HL-60/S4 treated with retinoic acid at 250 ng/mL for 4 days and 3 days (cell line): ENCODE measurements around the gene RBM24.

Source experiments
- in situ Hi-C: fragments of 300-500 bp; cut with MboI; formaldehyde crosslinking; loops from 2 replicates; pipeline ENCODE4 v1.7.0; 2022; ENCODE audit warnings: low sequenced_read_pairs

The RBM24 gene

DNA sequence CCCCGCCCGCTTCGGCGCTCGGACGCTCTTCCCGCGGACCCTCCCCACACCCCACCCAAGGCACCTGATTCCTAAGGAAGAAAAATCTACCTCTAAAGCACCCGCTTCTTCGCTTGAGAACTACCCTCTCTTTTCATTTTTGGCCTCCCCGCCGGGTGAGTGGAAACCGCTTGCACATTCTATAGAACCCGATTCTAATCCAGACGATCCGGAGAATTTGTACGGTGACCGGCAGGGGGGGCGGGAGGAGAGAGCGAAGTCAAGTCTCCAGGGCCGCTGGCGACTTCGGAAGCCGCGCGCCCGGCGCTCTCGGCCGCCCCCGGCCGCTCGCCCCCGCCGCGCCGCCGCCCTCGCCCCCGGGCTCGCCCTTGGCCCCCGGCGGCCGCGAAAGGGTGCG is at the start of gene RBM24:
Gene RBM24 (plus strand): TSS at position 262 of the 397 bp plus-strand sequence. CDS start 221 bp downstream, outside the sequence.
- in situ Hi-C loops = no loop called here

DNA sequence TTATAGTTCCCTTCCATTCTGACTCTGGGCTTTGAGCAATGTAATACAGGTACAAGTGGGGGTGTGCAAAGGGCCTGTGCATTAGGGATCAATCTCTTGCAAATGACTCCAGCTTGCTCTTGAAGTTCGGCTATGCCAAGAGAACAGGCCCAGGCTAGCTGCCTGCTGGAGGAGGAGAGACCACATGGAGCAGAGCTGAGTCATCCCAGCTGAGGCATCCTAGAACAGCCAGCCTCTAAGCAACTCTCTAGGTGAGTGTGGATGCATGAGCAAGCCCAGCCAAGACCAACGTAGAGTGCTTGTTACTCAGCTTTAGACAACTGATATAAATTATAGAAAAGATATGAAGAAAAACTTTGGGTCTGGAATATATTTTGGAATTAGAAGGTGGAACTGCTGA is 47.6 kb upstream of the RBM24 start:
- in situ Hi-C loops = no loop called here

DNA sequence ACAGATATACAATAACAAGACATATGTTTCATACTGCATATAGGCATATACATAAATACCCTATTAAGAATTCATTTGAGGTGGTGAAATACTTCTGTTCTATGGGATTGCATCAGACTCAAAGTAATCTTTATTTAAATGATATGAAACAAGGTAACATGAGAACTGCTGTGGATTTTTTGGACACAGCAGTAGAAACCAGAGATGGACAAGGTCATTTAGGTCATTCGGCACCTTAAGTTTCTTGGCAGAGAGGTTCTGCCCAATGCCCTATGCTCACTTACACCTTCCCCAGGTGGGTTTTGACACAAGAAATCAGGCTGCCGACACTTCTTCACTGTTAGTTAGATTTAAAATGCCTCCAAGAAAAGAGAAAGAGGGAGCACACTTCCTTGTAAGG is 43.9 kb upstream of the RBM24 start:
- in situ Hi-C loops = no loop called here

DNA sequence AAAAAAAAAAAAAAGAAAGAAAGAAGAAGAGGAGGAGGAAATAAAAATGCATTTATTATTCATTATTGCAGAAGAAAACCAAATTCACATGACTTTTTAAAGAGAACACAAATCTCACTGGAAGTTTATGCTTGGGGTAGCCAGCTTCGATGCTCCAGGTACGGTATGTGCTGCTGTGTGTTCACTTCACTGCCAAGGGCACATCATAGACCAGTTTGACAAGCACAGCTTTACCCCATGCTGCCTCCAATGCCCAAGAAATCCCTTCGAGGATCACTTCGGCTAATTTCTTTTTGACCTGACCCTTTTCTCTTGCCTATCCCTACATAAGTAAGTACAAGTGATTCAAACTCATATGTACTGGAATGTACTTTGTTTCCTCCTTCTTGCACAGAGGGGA is 41.9 kb upstream of the RBM24 start:
- in situ Hi-C loops = no loop called here

GRCh38 chr6:17240803-17241500 is 40.2 kb upstream of the RBM24 start:
- in situ Hi-C loops = no loop called here

GRCh38 chr6:17242087-17242486 is 39.1 kb upstream of the RBM24 start:
- in situ Hi-C loops = no loop called here

- in situ Hi-C loops = no loop called here
Observed at GRCh38 chr6:17250237-17250636, 30.9 kb upstream of the RBM24 start.

DNA sequence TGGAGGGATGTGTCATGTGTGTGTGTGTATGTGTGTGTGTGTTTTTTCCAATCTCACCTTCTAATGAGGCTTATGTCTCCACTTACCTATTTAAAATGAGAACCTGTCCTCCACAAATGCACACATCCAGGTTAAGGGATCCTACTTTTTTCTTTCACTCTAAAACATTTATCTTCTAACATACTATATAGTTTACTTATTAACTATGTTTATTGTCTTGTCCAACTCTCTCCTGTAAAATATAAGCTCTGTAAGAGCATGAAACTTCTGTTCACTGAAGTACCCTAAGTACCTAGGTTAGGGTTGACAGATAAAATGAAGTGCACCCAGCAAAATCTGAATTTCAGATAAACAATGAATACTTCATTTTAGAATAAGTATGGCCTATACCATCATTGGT is 29.2 kb upstream of the RBM24 start:
- in situ Hi-C loops = no loop called here

DNA sequence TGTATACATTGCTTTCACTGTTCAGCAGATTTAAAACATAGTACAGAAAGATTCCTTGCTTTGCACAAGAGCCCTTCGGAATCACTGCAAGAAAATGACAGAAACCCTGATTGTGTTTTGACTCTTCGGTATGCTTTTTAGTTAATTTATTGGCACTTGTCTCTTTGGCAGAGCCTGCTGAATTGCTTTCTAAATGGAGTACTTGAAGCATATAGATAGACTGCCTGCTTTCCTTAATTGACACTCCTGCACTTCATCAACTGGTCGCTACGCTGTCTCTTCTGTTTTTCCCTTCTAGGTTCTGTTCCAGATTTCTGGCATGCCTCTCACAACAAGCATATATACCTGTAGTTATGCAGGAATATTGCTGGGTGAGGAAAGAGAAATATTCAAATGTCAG is 22.4 kb upstream of the RBM24 start:
- in situ Hi-C loops = no loop called here

- in situ Hi-C loops = no loop called here
Observed at GRCh38 chr6:17265570-17265969, 15.6 kb upstream of the RBM24 start.

DNA sequence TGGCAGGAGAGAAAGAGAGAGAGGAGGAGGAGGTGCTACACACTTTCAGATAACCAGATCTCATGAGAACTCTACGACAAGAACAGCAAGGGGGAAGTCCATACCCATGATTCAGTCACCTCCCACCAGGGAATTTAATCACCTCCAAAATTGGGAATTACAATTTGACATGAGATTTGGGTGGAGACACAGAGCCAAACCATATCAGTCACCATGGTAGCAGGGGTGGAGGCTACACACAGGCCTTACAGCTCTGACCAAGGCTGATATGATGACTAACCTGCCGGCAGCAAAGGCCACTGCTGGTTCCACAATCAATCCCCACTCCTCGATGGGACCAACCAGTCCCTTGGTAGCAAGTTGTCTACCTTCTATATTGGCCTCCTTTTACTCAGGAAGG is 13.6 kb upstream of the RBM24 start:
- in situ Hi-C loops = no loop called here

- in situ Hi-C loops = no loop called here
Observed at GRCh38 chr6:17268114-17268513, 13.0 kb upstream of the RBM24 start.

GRCh38 chr6:17269840-17270239 is 11.3 kb upstream of the RBM24 start:
- in situ Hi-C loops = no loop called here

DNA sequence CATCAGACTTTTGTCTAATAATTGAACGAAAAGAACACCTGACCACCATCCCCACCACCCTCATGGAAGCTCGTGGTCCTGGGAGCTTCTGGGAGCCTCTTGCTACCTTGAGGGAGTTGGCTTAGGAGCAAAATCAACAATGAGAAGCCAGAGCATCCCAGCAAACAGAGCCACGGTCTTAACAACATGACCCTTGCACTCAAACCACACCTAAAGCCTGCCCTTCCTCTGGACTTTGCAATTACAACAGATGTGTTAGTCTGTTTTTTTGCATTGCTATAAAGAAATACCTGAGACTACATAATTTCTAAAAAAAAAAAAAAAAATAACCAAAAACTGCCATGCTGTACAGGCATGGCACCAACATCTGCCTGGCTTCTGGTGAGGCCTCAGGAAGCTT is 9.5 kb upstream of the RBM24 start:
- in situ Hi-C loops = no loop called here

GRCh38 chr6:17276766-17277165 is 4.4 kb upstream of the RBM24 start:
- in situ Hi-C loops = no loop called here

- in situ Hi-C loops = no loop called here
Observed at GRCh38 chr6:17277256-17277655, 3.9 kb upstream of the RBM24 start.

DNA sequence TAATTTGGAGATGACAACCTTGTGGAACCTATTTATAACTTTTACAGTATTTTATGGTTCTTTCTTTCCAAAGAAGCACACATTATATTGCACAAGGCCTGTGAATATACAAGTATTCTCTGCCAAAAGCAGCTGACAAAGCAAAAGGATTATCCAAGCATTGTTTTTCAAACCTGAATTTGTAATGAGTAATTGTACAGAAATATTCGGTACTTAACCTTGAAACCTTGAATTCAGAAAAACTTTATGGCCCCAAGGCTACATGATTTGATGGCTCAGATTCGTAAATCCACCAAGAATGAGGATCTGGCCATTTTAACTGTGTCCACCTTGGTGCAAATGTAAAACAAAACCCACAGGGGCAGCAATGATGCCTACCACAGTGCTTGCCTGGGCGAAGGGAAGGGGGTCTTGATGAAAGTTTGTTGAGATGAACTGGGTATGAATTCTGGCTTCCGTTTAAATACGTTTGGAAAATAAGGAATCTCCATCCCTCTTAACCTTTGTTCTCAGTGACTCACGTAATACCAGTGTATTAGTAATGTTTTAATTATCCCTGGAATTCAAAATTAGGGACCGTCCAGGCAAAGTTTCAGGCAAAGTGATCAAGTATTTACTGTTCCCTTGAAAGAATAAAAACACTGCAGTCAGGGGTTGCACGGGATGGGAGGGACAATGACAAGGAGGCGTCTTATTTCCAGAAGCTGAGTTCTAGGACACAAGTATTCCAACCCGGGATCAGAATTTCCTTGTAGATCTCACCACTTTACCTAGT is 2.7 kb upstream of the RBM24 start:
- in situ Hi-C loops = no loop called here

DNA sequence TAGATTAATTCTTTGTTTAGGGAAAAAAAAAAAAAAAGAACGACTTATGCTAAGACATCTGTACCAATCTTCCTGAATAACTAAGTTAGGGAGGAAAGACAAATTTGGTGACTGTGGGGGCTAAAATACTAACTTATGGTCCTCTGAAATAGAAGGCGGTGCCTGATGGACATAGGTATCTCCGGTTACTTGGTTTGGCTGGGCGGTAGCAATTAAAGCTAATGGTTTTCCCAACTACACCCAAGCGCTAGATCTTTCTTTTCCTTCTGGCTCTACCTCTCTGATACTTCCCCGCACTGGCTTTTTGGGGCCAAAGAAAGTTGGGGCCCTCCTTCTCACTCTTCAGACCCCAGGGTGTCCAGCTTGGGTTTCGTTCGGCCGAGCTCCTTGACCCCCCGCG is 1.0 kb upstream of the RBM24 start:
- in situ Hi-C loops = no loop called here

- in situ Hi-C loops = no loop called here
Observed at GRCh38 chr6:17280552-17281090, 540 bp upstream of the RBM24 start.

DNA sequence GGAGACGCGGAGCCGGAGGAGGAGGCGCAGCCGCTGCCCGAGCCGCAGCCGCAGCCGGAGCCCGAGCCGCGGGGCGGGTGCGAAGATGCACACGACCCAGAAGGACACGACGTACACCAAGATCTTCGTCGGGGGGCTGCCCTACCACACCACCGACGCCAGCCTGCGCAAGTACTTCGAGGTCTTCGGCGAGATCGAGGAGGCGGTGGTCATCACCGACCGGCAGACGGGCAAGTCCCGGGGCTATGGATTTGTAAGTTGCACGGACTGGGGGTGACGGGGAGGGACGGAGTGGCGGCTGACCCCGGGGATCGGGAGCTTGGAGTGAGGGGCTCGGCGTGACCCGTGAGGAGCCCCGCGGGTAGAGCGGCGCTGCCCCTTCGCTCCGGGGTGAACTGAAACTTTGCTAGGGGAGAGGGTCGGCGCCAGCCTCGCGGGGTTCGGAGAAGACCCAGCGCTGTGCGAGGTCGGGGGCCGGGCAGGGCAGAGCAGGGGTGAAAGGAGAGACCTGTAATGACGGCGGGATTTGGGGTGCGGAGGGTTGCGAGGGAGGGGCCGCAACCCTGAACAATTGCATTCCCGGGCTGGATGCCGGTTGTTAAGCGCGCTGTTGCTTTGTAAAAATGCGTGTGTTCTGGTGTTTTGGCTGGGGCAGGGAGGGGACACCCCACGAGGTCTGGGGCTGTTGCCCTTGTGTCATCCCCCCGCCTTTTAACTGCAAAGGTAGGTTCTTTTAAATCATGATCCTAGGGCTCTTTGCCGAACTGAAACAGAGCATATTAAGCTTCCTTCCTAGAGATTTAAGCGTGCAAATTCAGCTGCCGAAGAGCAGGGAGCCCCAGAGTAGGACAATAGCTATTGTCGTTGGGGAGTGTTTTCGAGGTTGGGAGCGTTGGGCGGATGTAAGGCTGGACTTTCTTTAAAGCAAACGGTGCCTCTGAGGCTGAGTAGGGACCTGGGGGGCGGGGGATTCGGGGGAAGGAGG is 628 bp downstream of the RBM24 start:
- in situ Hi-C loops = no loop called here

- in situ Hi-C loops = no loop called here
Observed at GRCh38 chr6:17283074-17283473, 1.9 kb downstream of the RBM24 start.
